ENCODE results near the gene LAMP2. TPM values are rescaled to one million over a fixed set of nuclear protein-coding genes. Genes with fewer than 3 reads are reported as not detected.

Gene LAMP2
- total and polyA plus RNA-seq, 2 experiments from 2014 or later, result 24.4 to 40.9 TPM

- DNase-seq (ENCODE audit: low spot score) (no peak), ATAC-seq (no peak)
- no peaks in the 10 kb centered on the region for H3K4me1 ChIP-seq (ENCODE audit: insufficient read depth)
- H3K4me3 Mint-ChIP-seq, result no peak overlapping the region
- no peaks in the 10 kb centered on the region; the same call in 1 of the 2 replicates for H4K20me1 ChIP-seq (replicated peaks; ENCODE audit: insufficient read depth)
- H3K4me3 ChIP-seq, result no peak overlapping the region
- no peak overlapping the region for H3K4me2 ChIP-seq
- no peaks in the 10 kb centered on the region for H3K36me3 ChIP-seq (ENCODE audit: insufficient read depth)
- H3K79me2 ChIP-seq (replicated peaks; ENCODE audit: insufficient read depth), result no peaks in the 10 kb centered on the region; the same call in 1 of the 2 replicates
- TF ChIP-seq CREB1 (CRISPR knock-in tag; IDR thresholded peaks at IDR 0.05; ENCODE audit: low read depth), result no peak
- TF ChIP-seq ZNF114 (CRISPR knock-in tag; IDR thresholded peaks at IDR 0.05), result no peak
- TF ChIP-seq NANOG (IDR thresholded peaks at IDR 0.05; ENCODE audit: borderline replicate concordance), result no peak
- TF ChIP-seq ZNF462 (CRISPR knock-in tag; IDR thresholded peaks at IDR 0.05), result no peak
- TF ChIP-seq ZNF331 (CRISPR knock-in tag; IDR thresholded peaks at IDR 0.05; ENCODE audit: low read depth), result no peak
- no peak for TF ChIP-seq STAT1 (IDR thresholded peaks at IDR 0.05; ENCODE audit: unreplicated experiment)
- no peak for TF ChIP-seq CTCF (conservative IDR thresholded peaks at IDR 0.05; ENCODE audit: low read depth in 2 of 2)
- no peak for TF ChIP-seq ETS1 (IDR thresholded peaks at IDR 0.05)
- TF ChIP-seq REST (IDR thresholded peaks at IDR 0.05; ENCODE audit: unreplicated experiment), result no peak
- TF ChIP-seq POLR2AphosphoS5 (IDR thresholded peaks at IDR 0.05; ENCODE audit: low read depth), result no peak
- TF ChIP-seq EZH2phosphoT487 (IDR thresholded peaks at IDR 0.05; ENCODE audit: unreplicated experiment), result no peak
- TF ChIP-seq JUNB (IDR thresholded peaks at IDR 0.05; ENCODE audit: unreplicated experiment), result no peak
- TF ChIP-seq EZH2 (IDR thresholded peaks at IDR 0.05; ENCODE audit: low read depth, unreplicated experiment), result no peak
- no peaks in the 10 kb centered on the region for H3K9me2 ChIP-seq (ENCODE audit: insufficient read depth)
- H3K4me1 Mint-ChIP-seq, result peaks cover 5% of the 10 kb centered on the region
- no peak overlapping the region for H3K27ac ChIP-seq (ENCODE audit: low read depth)
- no peaks in the 10 kb centered on the region for H3K27me3 ChIP-seq (ENCODE audit: insufficient read depth)
- no peaks in the 10 kb centered on the region for H3K27me3 Mint-ChIP-seq (ENCODE audit: insufficient read depth, low read depth, poor library complexity)
- peaks cover 8% of the 10 kb centered on the region; the same call in 2 of the 3 replicates for H3K36me3 Mint-ChIP-seq (ENCODE audit: low read depth)
- H3K9me3 Mint-ChIP-seq, result no peaks in the 10 kb centered on the region
- H3F3A ChIP-seq (replicated peaks; ENCODE audit: low read depth), result no peaks in the 10 kb centered on the region
- H3K27ac Mint-ChIP-seq, result no peak overlapping the region
- H2AFZ ChIP-seq, result no peak overlapping the region
Observed at GRCh38 chrX:120456973-120457372, 12.1 kb downstream of the LAMP2 start.
